Lower leg skin (tissue), 4 donors: ENCODE data around the gene ZDHHC1. TPM values are rescaled to one million over a fixed set of nuclear protein-coding genes. Genes with fewer than 3 reads are reported as not detected.

Experiments
- DNase-seq, 2 donors: peaks; one replicate each; pipeline ENCODE4 v3.0.0-alpha.2; 2019; ENCODE audit warnings: low spot score in 2 of 2
- H3K4me3 ChIP-seq: fragments of 200-600 bp; sonication (generic); 2 replicates; pipeline ENCODE4 v1.5.1; 2017; ENCODE audit warnings: mild to moderate bottlenecking, low read depth; ENCODE audit not compliant: poor library complexity, severe bottlenecking
- POLR2A ChIP-seq, 2 donors: fragments of 450-650 bp; IDR thresholded peaks; one replicate each; pipeline ENCODE4 v1.6.1; 2016 to 2017; ENCODE audit warnings: antibody characterized with exemption in 2 of 2, mild to moderate bottlenecking in 1 of 2, moderate library complexity in 1 of 2
- WGBS, 2 donors: methylation state at CpG; one replicate each; pipeline ENCODE4 v1.1.5; 2018; 5-methylcytosine and 5-hydroxymethylcytosine counted together
- intact Hi-C: fragments of 100-400 bp; cut with DNase I; formaldehyde crosslinking; loops from one replicate; pipeline ENCODE4 v1.15.0; 2023; ENCODE audit warnings: low total_unique reads
- total RNA-seq, 4 donors: library from RNA; depleted of rRNA; stranded (reverse); fragments of >200 nt; gene quantifications; one replicate each; pipeline ENCODE4 v1.1.0, GENCODE V29; 2016
- TF ChIP-seq, protein P1 (sequence below), 3 donors: fragments of 450-650 bp; IDR thresholded peaks; one replicate each; pipeline ENCODE4 v1.5.1; 2016; ENCODE audit warnings: antibody characterized with exemption in 3 of 3, mild to moderate bottlenecking in 3 of 3, moderate library complexity in 2 of 3

ZDHHC1 gene
- total RNA-seq, 4 donors from 2014 or later = 15.1 to 24.7 (median 21.4) TPM

DNA sequence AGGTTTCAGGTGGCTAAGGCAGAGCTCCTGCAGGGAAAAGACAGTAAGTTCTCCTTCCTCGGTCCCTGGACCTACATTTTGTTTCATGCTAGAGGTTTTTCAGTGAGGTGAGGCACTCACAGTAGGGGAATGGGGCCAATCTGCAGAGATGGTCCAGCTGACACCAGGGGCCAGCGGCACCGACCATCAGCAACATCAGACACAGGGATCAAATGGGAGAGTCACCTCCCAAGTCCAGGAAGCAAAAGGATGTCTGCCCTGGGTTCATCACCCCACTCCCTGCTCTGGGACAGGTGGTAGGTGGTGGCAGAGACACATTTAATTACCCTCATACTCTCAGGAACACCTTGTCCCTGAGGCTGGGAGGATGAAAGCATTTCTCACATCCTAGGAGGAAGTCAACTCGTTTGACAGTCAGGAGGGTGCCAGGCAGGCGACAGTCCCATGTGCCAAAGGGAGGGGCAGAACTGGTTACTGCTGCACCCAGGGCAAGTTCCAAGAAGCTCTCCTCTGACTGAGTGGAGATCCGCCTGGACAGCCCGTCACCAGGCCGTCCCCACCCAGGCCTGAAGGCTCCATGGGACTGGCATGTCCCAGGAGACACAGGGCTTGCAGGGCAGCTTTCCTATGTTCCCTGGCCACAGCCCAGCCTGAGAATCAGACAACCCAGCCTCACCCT is 45.5 kb upstream of the ZDHHC1 start:
- WGBS, 2 donors = 30 to 52% methylated on average over 8 of the region's 8 CpGs
- peak; percentile 80 to 94 for DNase-seq
- no peak for TF ChIP-seq POLR2A (IDR thresholded peaks at IDR 0.05)
- TF ChIP-seq, protein P1, sequence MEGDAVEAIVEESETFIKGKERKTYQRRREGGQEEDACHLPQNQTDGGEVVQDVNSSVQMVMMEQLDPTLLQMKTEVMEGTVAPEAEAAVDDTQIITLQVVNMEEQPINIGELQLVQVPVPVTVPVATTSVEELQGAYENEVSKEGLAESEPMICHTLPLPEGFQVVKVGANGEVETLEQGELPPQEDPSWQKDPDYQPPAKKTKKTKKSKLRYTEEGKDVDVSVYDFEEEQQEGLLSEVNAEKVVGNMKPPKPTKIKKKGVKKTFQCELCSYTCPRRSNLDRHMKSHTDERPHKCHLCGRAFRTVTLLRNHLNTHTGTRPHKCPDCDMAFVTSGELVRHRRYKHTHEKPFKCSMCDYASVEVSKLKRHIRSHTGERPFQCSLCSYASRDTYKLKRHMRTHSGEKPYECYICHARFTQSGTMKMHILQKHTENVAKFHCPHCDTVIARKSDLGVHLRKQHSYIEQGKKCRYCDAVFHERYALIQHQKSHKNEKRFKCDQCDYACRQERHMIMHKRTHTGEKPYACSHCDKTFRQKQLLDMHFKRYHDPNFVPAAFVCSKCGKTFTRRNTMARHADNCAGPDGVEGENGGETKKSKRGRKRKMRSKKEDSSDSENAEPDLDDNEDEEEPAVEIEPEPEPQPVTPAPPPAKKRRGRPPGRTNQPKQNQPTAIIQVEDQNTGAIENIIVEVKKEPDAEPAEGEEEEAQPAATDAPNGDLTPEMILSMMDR (IDR thresholded peaks at IDR 0.05) = no peak

DNA sequence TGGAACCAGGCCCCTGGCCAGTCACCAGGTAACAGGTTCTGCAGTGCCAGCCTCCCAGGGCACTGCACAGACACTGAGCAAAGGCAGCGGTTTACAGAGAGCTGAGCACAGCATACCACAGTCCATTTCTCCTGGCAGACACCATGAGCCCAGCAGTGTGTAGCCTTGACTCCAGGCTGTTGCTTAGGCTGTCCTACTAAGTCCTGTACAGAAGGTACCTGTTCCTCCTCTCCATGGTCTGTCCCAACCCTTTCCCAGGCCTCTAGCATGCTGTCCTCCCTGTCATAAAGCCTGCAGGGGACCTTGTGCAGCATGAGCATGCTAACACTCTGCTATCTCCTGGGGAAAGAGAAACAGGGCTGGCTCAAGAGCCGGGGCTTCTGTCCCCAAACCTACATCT is 44.7 kb upstream of the ZDHHC1 start:
- intact Hi-C loops = no loop called here
- 70 to 79% methylated on average over 2 of the region's 2 CpGs for WGBS, 2 donors
- DNase-seq = no peak
- no peak overlapping the region for H3K4me3 ChIP-seq
- no peak for TF ChIP-seq POLR2A (IDR thresholded peaks at IDR 0.05)
- TF ChIP-seq, protein P1 (IDR thresholded peaks at IDR 0.05) = no peak

More for the DNA sequence above, 45.5 kb upstream of the ZDHHC1 start:
- intact Hi-C loops = no loop called here
- no peak overlapping the region for H3K4me3 ChIP-seq

DNA sequence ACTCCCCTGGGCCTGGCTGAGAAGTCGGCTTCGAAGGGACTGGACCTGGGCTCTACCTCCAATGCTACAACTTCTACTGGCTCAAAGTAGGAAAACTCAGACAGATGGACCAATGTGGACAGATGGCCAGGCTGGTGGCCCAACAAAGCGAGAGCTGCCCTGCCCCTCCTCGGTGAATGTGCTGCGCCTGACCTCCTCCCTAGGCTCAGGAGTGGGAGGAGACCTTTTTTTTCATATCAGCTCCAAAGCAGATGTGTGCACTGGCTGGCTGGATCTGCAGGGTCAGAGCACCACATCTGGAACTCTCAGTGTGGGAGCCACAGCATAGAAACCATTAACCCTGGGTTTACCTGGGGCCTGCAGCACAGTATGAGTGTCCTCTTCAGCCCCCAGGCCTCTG is 43.9 kb upstream of the ZDHHC1 start:
- 36 to 47% methylated on average over 3 to 5 of the region's 5 CpGs for WGBS, 2 donors
- no peak overlapping the region for H3K4me3 ChIP-seq
- intact Hi-C loops = no loop called here
- TF ChIP-seq, protein P1 (IDR thresholded peaks at IDR 0.05) = no peak
- no peak for TF ChIP-seq POLR2A (IDR thresholded peaks at IDR 0.05)
- no peak for DNase-seq

DNA sequence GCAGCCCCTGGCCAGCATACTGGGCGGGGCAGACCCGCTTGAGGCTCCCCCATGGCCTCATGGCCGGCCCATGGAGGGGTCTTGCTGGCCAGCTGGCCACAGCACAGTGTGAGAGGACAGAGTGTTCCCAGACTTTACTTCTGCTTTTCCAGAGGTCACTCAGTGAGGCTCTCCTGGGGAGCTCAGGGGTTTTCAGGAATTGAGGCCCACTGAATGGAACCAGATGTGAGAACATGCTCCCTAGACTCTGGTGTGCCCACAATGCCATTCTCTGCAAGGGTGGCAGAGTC is 43.5 kb upstream of the ZDHHC1 start:
- WGBS, 2 donors = 50 to 70% methylated on average over 2 of the region's 3 CpGs
- H3K4me3 ChIP-seq = no peak overlapping the region
- TF ChIP-seq POLR2A (IDR thresholded peaks at IDR 0.05) = no peak
- TF ChIP-seq, protein P1 (IDR thresholded peaks at IDR 0.05) = no peak
- DNase-seq = no peak
- intact Hi-C loops = no loop called here

DNA sequence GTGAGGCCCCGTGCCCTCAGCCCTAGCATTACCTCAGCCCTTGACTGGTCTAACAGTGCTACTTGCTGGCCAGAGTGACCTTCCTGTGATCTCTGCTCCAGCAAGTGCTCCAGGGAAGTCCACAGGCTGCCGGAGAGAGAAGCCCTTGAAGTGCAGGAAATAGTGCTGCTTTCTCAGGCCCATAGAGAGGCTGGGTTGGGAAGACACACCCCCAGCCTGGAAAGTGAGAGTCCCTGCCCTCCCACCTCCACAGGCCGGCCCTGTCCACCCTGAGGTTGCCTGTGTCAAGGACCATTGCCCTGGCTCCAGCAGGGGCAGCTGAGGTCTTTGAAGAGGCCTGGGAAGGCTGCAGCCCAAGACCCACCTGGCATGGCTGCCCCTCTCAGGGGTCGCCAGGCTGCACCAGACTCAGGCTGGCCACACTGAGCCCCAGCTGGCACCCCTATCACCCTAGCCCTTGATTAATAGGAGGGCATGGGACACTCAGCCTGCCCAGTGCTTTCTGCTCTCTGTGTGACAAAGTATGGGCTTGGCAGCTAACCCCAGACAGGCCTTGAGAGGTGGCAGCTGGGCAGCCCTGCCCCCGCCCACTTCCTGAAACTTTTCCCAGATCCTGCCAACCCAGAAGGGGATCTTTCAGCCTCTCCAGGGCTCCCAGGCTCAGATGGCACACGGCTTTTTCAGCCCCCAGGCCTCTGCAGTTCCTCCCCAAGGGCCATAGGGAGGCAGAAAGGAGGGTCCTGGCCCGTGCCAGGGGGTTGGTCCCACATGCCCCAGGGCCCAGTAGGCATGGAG is 43.0 kb upstream of the ZDHHC1 start:
- 50% methylated on average over 5 to 7 of the region's 7 CpGs for WGBS, 2 donors
- intact Hi-C loops = no loop called here
- DNase-seq = no peak
- no peak overlapping the region for H3K4me3 ChIP-seq
- no peak for TF ChIP-seq POLR2A (IDR thresholded peaks at IDR 0.05)
- TF ChIP-seq, protein P1 (IDR thresholded peaks at IDR 0.05) = no peak
